Muscle layer of colon (tissue), 2 donors: Measurements from ENCODE around the gene ATP13A3.
"Not testable (repeated sequence)": the region's sequence is repeated elsewhere in the genome, so short reads cannot be mapped to it uniquely, and the experiment has no call there.

Experiments
- H3K27ac ChIP-seq: one replicate; pipeline ENCODE4 v1.7.0; 2013; ENCODE audit warnings: low read depth, mild to moderate bottlenecking, low read length, moderate library complexity
- H3K27me3 ChIP-seq, 2 donors: one replicate each; pipeline ENCODE4 v1.7.0; 2013; ENCODE audit warnings: low read length in 2 of 2, mild to moderate bottlenecking in 2 of 2; ENCODE audit not compliant: insufficient read depth in 2 of 2, control insufficient read depth in 1 of 2
- H3K36me3 ChIP-seq: one replicate; pipeline ENCODE4 v1.7.0; 2013; ENCODE audit warnings: mild to moderate bottlenecking, low read length; ENCODE audit not compliant: insufficient read depth
- H3K4me1 ChIP-seq: one replicate; pipeline ENCODE4 v1.7.0; 2013; ENCODE audit warnings: mild to moderate bottlenecking, low read length; ENCODE audit not compliant: insufficient read depth
- H3K4me3 ChIP-seq, 2 donors: one replicate each; pipeline ENCODE4 v1.7.0; 2013; ENCODE audit warnings: low read length in 2 of 2, low read depth in 1 of 2, mild to moderate bottlenecking in 1 of 2, moderate library complexity in 1 of 2
- H3K9ac ChIP-seq: one replicate; pipeline ENCODE4 v1.7.0; 2013; ENCODE audit warnings: low read length
- H3K9me3 ChIP-seq: one replicate; pipeline ENCODE4 v1.7.0; 2013; ENCODE audit warnings: mild to moderate bottlenecking, low read length
- donor health status: abdominal sarcoma.
- donor health status: Adenocarcinoma of cecum.

ATP13A3 gene

DNA sequence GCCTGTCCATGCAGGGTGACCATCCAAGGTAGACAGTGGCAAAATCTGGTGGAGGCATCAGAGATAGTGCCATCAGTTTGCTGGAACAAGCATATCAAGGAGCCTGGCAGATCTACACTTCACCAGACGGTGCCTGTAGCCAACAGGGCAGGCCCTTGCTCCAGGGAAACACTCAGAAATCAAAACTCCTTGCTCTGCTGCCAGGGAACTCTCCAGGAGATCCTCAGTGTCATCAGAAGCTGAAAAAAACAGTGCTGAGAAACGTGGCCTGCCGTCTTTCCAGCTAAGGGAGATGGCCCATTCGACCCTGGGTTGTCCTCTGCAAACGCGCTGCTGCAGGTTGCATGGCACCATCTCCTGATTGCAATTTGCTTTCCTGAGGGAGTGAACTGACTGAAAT is 30.5 kb upstream of the ATP13A3 start:
- Histone ChIP-seq H3K9me3 (no peaks in the 10 kb centered on the region), H3K27ac (no peak overlapping the region), H3K36me3 (no peaks in the 10 kb centered on the region), H3K4me1 (no peaks in the 10 kb centered on the region), H3K9ac (no peak overlapping the region), H3K27me3 (no peaks in the 10 kb centered on the region), H3K4me3 (no peak overlapping the region)

DNA sequence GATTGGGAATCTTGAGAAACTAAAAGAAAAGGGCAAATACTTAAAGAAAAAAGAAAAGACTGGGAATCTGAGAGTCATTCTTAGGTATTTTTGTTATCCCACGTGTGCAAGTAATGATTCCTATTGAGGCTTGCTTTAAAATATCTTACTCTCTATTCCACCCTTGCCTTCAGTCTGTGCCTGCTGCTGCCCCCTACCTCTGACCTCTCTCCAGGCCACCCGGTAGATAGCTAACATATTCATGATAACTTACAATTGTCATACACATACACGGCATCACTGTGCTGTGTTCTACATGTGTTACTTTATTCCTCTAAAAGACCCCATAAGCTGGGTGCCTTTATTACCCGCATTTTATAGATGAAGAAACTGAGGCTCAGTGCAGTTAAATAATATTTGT is 27.8 kb upstream of the ATP13A3 start:
- Histone ChIP-seq H3K4me1 (no peaks in the 10 kb centered on the region), H3K9ac (no peak overlapping the region), H3K36me3 (no peaks in the 10 kb centered on the region), H3K27ac (no peak overlapping the region), H3K4me3 (no peak overlapping the region), H3K27me3 (no peaks in the 10 kb centered on the region), H3K9me3 (no peaks in the 10 kb centered on the region)

DNA sequence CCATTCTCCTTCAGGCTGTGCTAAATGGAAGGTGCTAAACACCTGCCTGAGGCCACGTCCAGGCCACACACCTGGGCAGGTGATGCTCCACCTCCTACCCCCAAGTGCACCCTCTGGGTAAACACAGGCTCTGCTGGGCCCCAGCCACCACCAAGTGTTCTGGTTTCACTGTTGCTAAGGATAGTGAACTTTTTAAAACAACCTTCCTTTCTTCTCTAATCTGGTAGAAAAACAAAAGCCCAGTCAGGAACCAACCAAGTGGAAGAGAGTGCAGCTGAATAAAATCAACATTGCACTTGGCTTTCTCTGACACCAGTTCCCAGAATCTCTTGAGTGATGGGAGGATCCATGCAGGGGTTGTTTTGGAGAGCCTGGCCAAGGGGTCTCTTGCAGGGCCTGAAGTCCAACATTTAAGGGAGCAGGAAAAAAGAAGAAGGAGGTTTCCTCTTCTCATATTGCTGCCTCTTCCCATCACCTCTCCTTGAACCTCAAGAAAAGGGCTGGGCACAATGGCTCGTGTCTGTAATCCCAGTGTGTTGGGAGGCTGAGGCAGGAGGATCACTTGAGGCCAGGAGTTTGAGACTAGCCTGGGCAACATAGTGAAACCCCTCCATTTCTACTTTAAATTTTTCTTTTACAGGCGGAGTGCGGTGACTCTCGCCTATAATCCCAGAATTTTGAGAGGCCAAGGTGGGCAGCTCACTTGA is 26.2 kb upstream of the ATP13A3 start:
- Histone ChIP-seq H3K9me3 (no peaks in the 10 kb centered on the region), H3K9ac (no peak overlapping the region), H3K36me3 (no peaks in the 10 kb centered on the region), H3K4me1 (no peaks in the 10 kb centered on the region), H3K4me3 (no peak overlapping the region), H3K27me3 (no peaks in the 10 kb centered on the region), H3K27ac (no peak overlapping the region)

DNA sequence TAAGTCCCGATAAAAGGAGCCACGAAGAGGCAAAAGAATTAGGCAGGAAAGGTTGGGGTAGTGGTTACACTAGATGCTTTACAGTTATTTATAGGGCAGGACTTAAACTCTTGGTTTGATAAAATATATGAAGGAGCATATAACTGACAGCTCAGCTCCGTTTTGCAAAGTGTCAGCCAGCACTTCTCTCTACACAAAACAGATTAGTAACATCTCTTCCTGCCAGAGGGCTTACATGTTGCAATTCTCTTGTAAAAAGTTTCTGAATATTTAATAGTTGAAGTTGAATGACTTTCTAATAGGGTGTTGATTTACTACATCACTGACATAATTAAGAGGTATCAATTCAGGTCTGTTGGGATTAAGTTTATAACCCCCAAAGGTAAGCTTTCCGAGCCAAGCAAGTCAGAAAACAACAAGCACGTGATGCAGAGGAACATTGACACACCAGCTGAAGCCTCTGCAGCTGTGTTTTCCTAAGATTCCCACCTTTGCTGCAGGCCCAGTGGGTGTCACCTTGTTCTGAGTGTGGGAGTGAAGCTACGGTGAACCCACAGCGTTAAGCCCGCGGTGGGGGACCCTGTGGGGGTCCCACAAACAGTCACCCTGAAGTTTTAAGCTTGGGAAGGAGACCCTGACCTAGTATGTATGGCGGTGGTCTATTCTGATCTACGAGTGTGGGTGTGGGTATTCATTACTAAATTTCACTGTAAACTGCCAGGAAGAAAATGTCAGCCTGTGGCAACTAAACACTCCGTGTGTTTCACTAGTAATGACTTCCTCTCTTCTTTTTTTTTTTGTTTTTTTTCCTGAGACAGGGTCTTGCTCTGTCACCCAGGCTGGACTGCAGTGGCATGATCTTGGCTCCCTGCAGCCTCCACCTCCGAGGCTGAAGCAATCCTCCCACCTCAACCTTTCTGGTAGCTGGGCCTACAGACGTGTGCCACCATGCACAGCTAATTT is 22.0 kb upstream of the ATP13A3 start:
- Histone ChIP-seq H3K4me3 (no peak overlapping the region), H3K9ac (no peak overlapping the region), H3K36me3 (no peaks in the 10 kb centered on the region), H3K27ac (no peak overlapping the region), H3K27me3 (no peaks in the 10 kb centered on the region), H3K4me1 (no peaks in the 10 kb centered on the region), H3K9me3 (no peaks in the 10 kb centered on the region)

DNA sequence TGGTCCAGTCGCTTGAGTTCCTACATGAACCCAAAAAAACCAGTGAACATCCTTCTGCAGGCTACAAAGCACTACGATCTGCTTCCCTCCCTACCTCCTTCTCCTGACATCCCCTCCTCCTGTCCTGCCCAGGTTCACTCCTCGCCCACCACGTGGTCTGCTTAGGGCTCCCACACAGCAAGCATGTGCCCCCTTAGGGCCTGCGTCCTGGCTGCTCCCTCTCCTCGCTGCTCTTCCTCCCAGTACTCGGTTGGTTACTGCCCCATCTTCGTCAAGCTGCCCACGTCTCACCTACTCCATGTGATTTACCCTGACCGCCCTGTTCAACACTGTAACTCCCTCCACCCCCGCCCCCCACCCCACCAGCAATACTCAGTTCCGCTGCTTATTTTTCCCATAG is 20.8 kb upstream of the ATP13A3 start:
- no peaks in the 10 kb centered on the region for H3K27me3 ChIP-seq
- no peak overlapping the region for H3K4me3 ChIP-seq
- no peaks in the 10 kb centered on the region for H3K36me3 ChIP-seq
- no peak overlapping the region for H3K27ac ChIP-seq
- no peaks in the 10 kb centered on the region for H3K9me3 ChIP-seq
- H3K4me1 ChIP-seq, result no peaks in the 10 kb centered on the region
- no peak overlapping the region for H3K9ac ChIP-seq

DNA sequence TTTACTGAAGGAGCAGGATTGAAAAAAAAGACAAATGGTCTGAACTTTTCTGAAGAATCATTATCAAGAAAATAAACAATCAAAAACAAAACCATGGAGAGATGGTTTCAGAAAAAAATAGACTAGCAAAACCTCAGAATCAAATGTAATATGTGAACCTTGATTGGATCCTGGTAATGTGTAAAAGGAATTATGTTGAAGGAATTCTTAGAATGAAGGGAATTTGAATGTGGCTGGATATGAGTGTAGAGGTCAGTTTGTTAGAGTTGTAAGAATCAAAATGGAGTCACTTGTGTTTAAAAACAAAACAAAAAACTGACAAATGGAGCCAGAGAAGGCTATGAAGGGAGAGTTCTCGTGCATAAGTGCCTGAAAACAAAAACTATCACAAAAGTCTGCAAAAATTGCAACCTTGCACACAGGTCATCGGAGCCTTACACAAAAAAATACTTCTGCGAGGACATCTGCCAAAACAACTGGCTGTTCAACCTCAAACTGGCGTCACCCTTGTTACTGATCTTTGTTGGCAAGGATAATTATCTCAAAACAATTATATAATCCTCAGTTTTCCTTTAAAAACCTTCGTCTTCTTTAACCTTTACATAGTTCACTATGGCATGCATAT is 19.1 kb upstream of the ATP13A3 start:
- no peaks in the 10 kb centered on the region for H3K9me3 ChIP-seq
- H3K27me3 ChIP-seq, result no peaks in the 10 kb centered on the region
- H3K9ac ChIP-seq, result no peak overlapping the region
- no peak overlapping the region for H3K27ac ChIP-seq
- no peaks in the 10 kb centered on the region for H3K4me1 ChIP-seq
- H3K4me3 ChIP-seq, result no peak overlapping the region
- no peaks in the 10 kb centered on the region for H3K36me3 ChIP-seq

DNA sequence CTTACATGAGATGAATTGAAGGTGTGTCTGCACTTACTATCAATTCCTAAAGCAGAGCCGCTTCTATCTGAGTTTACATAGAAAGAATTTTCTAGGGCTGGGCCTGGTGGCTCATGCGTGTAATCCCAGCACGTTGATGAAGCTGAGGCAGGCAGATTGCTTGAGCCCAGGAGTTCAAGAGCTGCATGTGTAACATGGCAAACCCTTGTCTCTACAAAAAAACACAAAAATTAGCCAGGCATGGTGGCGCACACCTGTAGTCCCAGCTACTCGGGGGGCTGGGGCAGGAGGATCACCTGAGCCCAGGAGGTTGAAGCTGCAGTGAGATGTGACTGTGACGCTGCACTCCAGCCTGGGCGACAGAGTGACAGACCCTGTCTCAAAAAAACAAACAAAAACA is 18.1 kb upstream of the ATP13A3 start:
- no peaks in the 10 kb centered on the region for H3K9me3 ChIP-seq

DNA sequence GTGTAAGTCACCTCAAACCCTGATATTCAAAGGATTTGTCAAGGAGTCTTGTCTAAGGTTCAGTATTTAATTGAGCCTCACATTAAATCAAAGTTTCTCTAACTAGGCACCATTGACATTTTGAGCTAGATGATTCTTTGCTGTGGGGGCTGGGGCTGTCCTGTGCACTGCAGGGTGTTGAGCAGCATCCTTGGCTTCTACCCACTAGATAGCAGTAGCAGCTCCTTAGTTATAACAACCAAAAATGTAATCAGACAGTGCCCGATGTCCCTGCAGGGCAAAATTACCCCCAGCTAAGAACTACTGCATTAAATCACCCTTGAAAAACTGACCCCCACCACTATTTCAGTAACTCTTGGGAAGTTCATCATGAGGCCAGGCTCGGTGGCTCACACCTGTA is 17.3 kb upstream of the ATP13A3 start:
- no peaks in the 10 kb centered on the region for H3K27me3 ChIP-seq
- no peak overlapping the region for H3K9ac ChIP-seq
- no peaks in the 10 kb centered on the region for H3K4me1 ChIP-seq
- no peaks in the 10 kb centered on the region for H3K9me3 ChIP-seq
- no peaks in the 10 kb centered on the region for H3K36me3 ChIP-seq
- H3K4me3 ChIP-seq, result no peak overlapping the region
- no peak overlapping the region for H3K27ac ChIP-seq

More for the DNA sequence above, 18.1 kb upstream of the ATP13A3 start:
- H3K9ac ChIP-seq, result no peak overlapping the region
- H3K4me1 ChIP-seq, result no peaks in the 10 kb centered on the region
- no peak overlapping the region for H3K27ac ChIP-seq
- no peaks in the 10 kb centered on the region for H3K27me3 ChIP-seq
- no peak overlapping the region for H3K4me3 ChIP-seq
- H3K36me3 ChIP-seq, result no peaks in the 10 kb centered on the region

DNA sequence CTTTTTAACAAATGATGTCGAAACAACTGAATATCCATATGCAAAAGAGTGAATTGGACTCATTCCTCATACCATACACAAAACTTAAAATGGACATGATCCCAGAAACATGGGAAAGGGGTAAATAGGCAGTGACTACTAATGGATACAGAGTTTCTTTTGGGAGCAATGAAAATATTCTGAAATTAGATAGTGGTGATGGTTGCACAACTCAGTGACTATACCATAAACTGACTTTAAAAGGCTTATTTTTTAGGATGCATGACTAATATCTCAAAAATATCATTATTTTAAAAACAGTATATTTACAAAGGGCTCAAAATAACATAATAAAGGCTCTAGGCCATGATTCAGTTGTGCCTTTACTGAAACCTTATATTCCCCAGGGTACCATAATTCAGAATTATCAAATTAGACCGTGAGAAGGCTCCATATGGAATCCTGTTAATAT is 16.3 kb upstream of the ATP13A3 start:
- no peaks in the 10 kb centered on the region for H3K4me1 ChIP-seq
- H3K36me3 ChIP-seq, result no peaks in the 10 kb centered on the region
- H3K4me3 ChIP-seq, result no peak overlapping the region
- H3K9ac ChIP-seq, result no peak overlapping the region
- no peak overlapping the region for H3K27ac ChIP-seq
- no peaks in the 10 kb centered on the region for H3K9me3 ChIP-seq
- no peaks in the 10 kb centered on the region for H3K27me3 ChIP-seq

DNA sequence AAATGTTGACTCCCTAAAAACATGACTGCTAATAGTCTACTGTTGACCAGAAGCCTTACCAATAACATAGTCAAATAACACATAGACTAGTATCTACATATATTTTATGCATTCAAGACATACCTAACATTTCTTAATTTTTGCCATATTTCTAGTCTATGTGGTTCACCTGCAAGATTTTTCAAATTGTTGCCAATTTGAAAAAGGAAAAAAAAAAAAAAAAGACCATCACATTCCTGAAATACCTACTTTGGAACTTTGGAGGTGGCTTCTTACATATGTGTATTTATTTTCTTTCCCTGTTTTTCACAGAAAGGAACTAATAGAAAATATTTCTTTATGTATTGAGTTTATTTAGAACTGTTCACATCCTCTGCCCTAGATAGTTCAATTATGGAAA is 13.4 kb upstream of the ATP13A3 start:
- Histone ChIP-seq H3K9me3 (no peaks in the 10 kb centered on the region), H3K27me3 (no peaks in the 10 kb centered on the region), H3K4me3 (no peak overlapping the region), H3K9ac (no peak overlapping the region), H3K27ac (no peak overlapping the region), H3K4me1 (no peaks in the 10 kb centered on the region), H3K36me3 (no peaks in the 10 kb centered on the region)

DNA sequence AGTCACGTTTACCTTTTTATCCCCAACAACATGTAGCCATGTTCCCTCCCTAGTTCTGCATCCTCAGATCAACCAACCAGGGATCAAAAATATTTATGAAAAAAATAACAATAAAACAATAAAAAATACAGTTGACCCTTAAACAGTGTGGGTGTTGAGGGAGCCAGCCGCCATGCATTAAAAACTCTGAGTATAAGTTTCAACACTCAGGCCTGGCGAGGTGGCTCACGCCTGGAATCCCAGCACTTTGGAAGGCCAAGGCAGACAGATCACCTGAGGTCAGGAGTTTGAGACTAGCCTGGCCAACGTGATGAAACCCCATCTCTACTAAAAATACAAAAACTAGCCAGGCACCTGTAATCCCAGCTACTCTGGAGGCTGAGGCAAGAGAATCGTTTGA is 12.7 kb upstream of the ATP13A3 start:
- not testable (repeated sequence) for H3K9ac ChIP-seq, H3K36me3 ChIP-seq, H3K27ac ChIP-seq, H3K9me3 ChIP-seq, H3K4me3 ChIP-seq, H3K4me1 ChIP-seq, H3K27me3 ChIP-seq
